Measurements from ENCODE around the gene SLC1A5.

Gene SLC1A5

DNA sequence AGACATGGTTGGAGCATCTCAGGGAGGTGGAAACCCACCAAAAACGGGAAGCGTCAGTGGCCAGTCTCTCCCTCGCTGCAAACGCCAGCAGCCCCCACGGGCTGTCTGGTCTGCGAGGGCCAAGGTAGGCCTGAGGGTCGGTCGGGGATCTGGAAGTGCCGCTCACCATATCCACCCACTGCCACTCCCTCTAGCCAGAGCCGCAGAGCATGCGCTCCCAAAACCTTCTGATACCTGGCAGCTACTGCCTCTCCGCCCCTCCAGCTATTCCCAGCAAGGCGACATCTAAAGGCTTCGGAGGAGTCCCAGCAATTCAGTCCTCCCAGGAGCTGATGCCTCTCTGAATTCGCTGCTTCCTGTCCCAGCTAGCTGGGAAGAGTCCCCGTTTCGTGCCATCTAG, 46.9 kb downstream of the SLC1A5 start:
- no peak for DNase-seq

DNA sequence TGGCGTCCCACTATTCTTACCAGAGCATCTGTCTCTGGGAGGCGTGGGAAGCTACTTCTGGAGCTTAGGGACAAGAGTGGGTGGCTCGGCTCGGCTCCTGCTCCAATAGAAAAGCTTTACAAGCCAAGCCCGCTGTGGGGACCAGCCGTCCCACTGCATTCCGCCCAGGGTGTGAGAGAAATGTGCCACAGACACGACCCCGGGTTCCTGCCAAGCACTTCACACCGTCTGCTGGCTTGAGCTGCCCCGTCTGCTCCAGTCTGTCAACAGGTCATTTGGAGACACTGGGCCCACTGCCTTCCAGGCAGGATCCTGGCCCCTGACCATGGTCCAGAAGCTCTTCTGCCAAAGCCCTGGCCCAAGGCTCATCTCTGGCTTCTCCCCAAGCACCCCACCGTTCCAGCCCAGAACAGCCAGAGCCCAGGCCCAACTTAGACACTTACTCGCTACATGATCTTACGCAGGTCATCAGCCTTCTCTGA, 49.1 kb downstream of the SLC1A5 start:
- no peak for DNase-seq

DNA sequence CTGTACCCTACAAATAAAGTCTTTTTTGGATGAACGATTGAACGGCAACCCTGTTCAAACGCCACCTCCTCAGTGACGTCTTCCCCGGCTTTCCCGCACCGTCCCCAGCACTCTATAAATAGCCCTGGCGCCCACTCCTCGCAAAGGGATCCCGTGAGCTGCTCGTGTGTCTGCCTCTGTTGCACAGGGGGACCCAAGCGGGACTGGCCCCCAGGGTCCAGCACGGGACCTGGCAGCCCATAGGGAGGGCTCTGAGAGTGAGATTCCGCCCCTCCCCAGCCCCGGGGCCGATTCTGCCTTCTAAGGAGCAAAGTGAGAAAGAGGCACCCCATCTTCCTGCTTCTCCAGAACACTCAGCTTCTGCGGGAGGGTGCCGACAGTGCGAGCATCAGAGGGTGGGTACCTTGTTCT, 50.6 kb downstream of the SLC1A5 start:
- DNase-seq: no peak

DNA sequence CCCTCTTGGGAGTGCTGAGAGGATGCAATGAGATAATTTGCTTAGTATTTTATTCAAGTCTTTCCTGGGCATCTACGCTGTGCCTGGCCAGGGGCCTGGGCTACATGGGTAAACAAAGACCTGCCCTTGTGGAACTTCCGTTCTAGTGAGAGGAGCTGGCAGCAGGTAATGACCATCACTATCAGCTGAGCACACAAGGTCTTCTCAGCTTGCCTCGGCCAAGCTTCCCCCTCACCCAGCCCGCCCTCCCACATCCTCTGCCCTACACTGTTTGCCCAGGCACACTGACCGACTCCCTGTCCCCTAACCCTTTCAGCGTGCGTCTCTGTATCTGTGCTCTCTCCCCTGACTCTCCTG, 51.1 kb downstream of the SLC1A5 start:
- no peak for DNase-seq

DNA sequence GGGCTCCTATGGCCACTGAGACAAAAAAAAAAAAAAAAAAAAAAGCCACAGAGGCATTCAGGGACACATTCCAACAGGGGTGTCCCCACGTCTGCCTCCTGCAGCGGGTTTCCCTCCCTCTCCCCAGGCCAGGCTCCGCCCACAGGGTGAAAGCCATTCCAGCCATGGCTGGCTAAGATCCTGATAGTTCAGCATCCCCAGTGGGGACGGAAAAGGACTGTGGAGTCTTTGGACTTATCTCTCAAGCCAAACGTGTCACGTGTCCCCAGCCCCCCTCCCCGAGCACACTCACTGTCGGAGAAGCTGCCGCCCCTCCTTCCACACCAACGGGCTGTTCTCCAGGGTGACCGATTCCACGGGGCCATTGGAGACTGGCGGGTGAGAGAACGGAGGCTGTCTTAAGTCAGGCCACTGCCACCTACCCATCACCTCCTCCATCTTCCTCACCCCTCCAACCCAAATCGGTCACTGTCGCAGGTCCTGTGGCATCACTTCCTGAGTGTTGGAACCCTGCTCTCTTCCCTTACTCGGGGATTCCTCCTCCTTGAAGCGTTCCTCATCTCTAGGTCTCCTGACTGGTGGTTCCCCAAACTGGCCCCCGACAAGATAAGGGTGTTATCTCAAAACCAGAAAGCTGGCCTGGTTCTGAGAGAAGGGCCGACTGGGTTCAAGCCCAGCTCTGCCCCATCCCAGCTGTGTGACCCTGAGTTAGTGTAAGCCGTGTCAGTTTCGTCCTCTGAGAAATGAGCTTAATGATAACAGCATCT, 51.7 kb downstream of the SLC1A5 start:
- no peak for DNase-seq

DNA sequence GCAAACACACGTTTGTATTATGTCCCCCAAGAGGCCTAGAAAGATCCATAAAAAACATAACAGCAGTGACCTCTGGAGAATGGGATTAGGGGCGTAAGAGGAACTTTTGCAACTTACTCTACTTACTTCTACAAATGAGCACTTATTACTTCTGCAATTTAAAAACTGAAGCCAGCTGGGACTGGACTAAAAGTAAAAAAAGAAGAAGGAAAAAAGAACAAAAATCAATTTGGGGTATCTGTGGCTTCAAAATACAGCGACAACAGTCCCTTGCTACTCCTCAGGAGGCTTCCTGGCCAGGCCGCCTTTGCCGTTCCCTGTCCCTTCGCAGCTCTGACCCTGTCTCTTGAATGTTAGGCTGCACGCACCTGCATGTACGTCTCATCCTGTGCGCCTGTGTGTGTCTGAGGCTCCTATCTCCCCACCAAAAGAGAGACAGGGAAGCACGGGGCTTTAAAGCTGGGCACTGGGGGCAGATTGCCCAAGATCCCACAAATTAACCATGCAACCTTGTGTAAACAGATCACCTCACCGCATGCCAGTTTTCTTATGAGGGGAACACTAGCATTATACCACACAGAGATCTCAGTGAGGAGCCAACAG, 54.6 kb downstream of the SLC1A5 start:
- DNase-seq: no peak

DNA sequence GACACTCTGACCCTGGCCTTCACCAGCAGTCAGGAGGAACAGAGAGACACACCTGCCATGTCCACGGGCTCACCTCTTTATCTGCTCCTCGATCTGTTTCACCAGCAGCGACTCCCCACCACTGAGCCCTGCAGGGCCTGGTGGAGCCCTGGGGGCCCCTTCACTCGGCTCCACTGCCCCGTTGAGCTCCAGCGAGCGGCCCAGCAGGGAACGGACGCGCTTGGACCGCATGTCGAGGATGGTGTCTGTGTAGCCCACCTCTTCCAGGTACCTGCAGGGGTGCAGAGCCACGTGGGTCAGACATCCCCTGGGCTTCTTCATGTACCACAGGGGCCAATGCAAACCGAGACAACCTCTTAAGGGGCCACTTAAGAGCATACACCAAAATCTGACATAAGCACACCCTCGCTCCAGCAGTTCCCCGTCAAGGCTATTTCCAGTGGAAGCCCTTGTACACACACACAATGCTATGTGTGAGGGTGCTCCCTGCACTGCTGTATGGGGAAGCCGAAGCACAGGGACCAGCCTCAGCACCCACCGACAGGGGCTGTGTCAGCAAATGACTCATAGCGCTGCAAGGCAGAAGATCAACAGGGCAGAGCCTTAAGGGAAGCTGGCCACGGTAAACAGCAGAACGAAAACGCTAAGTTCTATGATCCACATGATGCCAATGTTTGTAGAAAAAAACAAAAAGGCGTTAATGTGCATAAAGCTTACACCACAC, 55.3 kb downstream of the SLC1A5 start:
- DNase-seq: no peak

DNA sequence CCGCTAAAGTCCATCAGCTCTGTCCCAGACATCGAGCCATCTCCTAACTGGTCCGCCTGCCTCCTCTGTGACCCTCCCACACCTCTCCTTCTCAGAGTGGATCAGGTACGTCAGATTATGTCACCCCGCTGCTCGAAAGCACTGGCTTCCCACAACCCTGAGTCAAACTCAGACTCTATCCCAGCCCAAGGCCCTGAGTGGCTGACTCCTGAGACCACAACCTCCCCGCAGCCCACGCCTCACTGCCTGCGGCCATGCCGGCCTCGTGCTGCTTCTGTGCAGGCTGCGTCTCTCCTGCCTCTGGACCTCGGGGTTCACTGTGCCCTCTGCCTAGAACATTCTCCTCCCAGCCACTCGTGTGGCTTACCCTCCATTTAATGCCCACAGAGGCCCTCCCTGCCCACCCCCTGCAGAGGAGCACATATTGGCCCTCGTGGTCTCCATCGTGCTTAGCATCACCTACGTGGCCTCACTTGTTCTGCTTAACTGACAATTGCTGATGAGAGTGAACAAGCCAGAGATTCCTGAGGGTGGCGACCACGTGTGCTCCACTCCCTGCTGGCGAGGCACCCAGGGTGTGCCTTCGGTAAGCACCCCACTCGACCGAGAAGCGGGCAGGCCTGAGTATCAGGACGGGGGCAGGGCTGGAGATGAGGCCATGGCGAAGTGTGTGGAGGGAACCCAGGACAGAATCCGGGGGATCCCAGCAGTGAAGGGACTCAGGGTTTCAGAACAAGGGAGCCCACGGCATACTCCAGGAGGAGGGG, 56.0 kb downstream of the SLC1A5 start:
- DNase-seq: no peak

DNA sequence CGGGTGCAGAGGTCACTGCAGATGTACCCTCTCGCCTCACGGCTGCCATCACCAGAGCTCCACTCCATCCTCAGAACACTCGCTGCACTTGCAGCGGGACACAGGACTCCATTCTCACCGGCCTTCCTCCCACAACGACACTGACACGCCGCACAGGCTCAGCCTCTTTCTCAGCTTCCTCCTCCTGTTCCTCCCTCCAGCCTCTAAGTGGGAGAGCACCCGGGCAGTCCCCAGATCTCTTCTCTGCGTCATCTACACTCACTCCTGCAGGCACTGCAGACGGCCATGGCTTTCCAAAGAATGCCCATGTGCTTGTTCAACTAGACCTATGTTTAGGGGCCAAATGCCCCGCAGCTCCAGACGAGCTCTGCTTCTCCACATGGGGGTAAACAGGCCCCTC, 56.8 kb downstream of the SLC1A5 start:
- DNase-seq: no peak

DNA sequence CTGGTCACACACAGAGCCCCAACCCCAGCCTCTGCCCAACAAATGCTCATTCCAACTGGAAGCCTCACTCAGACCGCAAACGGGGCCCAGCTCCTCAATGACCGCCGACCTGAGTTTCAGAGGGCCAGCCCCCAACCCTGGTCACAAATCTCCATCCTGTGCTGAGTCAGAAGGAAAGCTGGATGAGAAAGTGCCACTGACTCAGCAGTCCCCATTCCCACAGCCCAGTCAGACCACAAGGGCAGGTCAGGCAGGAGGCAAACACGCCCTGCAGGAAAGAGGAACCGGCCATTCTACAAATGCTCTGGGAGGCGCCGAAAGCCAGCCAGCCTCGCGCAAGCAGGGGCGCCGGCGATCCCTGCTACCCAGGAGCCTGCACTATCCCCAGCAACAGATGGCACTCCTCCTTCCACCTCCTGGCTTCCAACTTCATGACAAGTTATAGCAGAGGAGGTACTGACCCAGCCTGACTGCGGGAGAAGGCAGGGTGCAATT, 57.3 kb downstream of the SLC1A5 start:
- no peak for DNase-seq

DNA sequence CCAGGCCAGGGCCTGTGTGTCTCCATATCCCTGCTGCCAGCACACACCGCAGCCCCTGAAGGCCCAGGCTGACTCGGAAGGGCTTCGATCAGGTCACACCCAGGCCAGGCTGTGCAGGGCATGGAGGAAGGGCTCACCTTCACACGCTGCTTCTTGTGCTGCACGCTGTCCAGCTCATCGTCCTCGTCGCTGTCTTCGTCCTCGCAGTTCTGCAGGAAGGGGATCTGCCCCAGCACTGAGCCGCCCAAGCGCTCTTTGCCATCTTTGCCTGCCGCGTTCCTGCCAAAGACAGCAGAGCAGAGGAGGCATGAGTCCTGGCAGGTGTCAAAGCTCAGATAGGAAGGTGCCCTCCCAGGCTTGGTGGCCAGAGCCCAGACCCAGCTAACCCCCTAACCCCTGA, 57.8 kb downstream of the SLC1A5 start:
- DNase-seq: no peak

DNA sequence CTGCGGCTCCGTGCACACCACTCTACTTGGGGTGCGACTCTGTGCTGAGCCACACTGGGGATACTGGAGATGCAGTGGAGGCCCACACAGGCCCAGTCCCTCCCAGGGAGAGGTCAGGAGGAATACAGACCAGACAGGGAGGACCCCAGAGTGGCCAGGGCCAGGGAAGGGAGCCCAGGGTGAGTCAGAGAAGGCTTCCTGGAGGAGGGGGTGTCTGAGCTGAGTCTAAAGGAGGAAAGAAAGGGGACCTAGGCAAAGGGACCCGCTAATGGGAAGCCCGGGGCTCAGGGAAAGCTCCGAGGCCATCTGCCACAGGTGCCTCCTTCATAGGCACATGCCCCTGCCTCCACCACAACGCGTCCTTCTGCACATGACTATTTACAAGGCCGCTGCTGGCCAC, 58.2 kb downstream of the SLC1A5 start:
- no peak for DNase-seq

DNA sequence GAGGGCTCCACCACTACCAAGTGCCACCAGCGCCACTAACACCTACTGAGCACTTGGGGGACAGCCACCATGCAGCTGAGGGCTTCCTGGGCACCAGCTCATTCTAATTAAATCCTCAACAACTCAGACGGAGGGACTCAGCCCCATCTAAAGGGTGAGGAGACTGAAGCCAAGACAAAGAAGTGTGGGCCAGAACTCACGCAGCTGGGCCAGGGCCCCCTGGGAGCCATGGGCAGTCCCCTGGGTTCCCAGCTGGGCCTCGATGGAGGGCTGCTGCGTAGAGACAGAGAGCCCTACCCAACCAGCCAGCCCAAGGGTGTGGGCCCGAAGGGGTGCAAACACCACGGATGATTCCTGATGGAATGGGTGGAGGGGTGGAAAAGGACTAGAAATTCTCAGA, 58.7 kb downstream of the SLC1A5 start:
- DNase-seq: no peak

DNA sequence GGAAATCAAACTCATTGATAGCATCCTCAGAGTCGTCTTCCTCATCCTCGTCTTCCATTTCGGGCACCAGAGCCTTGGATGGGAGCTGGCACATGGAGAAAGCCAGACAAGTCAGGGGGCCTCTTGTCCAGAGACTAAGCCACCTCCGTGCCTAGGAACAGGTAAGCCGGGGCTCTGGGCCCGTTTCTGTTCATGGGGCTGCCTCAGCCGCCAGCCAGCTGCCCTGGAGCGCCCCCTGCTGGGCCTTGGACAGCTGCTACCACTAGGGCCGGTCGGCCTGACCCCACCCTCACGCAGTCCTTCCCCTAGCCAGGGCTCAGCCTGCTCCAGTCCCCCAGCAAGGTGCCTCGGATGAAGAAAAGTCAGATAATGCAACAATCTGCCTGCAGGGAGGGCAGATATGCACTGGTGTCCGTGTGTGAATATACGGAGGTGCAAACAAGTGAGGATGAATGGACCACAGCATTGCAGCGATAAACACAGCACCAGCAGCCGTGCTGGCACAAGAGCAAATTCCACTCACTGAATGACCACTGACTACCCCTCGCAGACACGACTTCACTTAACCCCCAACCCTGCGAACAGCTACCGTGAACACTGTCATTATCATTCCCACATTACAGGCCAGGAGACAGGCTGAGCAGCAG, 59.6 kb downstream of the SLC1A5 start:
- DNase-seq: peak; percentile 85

DNA sequence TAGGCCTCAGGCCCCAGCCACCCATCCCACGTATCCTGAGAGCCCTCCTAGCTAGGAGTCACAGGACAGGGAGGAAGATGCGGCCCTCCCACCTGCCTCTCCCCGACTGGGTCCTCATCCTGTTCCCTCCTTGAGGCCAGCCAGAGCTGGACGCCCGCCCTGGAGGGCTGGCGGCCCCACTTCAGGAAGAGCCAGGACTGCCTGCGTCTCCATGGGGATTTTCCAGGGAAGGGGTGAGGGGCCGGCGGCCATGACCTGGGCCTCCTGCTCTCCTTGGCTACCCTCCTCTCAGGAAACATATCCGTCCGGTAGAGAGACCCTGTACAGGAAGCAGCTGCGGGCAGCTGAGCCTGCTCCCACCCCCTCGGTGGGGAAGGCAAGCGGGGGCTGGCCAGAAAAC, 60.2 kb downstream of the SLC1A5 start:
- DNase-seq: no peak

DNA sequence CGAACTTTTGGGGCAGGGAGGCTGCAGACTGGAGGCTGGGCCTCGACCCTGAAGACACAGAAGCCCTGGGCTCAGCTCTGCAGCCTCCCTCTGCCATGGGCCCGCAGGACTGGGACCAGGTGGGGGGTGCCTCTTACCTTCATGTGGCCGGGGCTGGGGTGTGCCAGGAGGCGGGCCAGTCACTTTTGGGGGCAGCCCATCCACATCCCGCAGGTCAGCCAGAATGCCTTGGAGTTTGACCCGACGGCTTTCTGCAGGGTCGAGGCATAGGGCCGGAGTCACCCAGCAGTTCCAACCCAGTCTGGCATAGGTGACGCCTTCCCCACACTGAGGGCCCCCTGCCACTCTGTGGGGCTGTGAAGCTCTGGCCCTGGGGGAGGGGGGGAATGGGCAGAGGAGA, 60.6 kb downstream of the SLC1A5 start:
- no peak for DNase-seq

DNA sequence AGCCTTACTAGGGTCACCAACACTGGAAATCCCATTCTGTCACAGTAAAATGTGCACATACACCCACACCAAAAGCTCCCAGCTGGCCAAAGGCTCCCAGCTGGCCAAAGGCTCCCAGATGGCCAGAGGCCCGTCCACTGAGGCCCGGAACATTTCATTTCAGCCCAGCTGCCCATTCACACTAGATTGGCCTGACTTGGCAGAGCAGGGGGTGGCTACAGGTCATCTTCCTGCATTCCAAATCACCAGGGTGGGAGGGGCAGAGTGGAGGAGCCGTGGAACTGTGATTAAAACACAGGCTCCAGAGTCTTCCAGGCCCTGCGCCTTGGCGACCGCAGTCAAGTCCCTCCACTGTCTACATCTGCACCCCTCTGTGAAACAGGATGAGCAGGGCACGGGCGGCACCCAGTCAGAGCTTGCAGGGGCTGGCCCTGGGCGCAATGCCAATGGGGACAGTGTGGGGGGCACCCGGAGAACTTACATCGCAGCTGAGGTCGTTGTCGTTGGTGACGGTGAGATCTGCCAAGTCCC, 61.4 kb downstream of the SLC1A5 start:
- DNase-seq: no peak

DNA sequence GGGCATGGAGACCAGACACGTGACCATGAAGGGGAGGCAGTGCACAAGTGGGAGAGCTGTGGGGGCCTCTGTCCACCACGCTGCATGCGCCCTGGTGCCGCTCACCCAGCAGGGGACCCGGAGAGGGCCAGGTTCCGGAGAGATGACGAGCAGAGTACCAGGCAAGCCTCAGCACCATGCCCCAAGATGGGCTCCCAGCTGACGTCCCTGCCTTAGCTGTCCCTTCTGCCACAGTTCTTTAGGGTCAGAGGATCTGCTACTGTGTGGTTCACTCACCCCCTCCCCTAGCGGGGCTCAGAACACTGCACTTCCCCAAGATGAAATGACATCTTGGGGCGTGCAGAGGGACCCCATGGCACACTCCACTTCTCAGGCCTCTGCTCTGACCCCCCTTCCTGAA, 61.8 kb downstream of the SLC1A5 start:
- no peak for DNase-seq

DNA sequence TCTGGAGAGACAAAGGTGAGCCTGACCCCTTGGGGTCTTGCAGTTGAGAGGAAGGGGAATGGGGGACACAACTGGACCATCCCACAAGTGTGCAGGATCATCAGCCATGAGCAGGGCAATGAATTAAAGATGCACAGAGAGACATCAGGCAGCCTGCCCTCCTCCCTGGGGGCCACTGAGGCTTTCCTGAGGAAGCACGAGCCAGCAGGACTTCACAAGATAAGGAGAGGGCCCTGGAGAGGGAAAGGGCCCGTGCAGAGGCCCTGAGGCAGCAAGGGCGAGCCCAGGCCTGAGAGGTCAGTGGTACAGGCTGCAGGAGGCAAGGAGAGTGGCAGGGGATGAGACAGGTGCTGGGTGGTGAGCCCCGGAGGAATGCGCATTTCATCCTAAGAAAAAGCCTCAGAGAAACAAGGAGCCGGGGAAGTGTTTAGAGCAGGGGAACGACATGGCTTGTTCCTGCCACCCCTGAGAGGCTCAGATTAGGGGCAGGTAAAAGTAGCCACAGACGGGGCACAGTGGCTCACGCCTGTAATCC, 62.5 kb downstream of the SLC1A5 start:
- no peak for DNase-seq

DNA sequence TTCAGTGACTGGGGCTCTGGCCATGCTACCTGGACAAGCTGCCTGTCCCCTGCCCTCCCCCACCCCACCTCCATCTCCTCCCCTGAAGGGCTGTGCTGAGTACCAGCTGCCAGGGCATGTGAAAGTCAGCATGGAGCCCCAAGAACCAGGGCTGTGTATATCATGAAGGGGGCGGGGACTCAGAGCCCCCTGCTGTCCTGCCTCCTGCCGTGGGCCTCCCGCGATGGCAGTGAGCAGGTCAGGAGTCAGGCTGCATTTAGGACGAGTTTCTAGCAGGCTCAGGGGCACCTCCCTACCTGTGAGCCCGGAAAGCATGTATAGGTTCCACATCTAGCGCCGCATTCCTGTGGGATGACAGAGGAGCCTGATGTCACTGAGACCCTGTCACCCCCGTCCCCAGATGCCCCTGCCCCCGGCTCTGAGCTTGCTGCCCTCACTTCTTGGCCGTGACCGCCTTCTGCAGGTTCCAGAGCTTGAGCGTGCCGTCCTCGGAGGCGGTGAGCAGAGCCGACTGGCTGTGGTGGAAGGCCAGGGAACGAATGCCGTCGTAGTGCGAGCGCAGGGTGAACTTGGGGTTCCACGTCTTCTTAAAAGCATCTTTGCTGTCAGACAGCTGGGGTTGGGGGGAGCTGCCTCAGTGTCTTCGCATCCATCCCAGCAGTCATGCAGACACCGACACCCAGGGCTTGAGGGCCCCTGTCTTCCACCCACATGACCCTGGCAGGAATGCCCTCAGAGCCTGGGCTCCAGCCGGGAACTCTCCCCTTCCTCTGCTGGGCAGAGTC, 63.2 kb downstream of the SLC1A5 start:
- DNase-seq: no peak

Measured in stimulated activated CD4-positive, alpha-beta T cell treated with anti-CD3 and anti-CD28 coated beads, Interleukin-15, amount 100 ng/mL, for 24 hours (primary cell).